Mesendoderm (in vitro differentiated cells): Measurements from ENCODE around the gene TMEM186.
"Not testable (repeated sequence)": the region's sequence is repeated elsewhere in the genome, so short reads cannot be mapped to it uniquely, and the experiment has no call there.

Experiments
- DNase-seq: peaks from one replicate; pipeline ENCODE4 v3.0.0; 2013
- H2AK5ac ChIP-seq: 2 replicates; pipeline ENCODE4 v1.6.1; 2013; ENCODE audit warnings: low read length, inconsistent platforms
- H2BK120ac ChIP-seq: 2 replicates; pipeline ENCODE4 v1.6.1; 2013; ENCODE audit warnings: low read depth, mild to moderate bottlenecking, low read length, moderate library complexity, mixed read lengths
- H2BK15ac ChIP-seq: replicated peaks from 2 replicates; pipeline ENCODE4 v1.6.1; 2013; ENCODE audit warnings: low read depth, mild to moderate bottlenecking, moderate library complexity
- H2BK5ac ChIP-seq: 2 replicates; pipeline ENCODE4 v1.6.1; 2013; ENCODE audit warnings: low read length, inconsistent platforms
- H3K18ac ChIP-seq: 2 replicates; pipeline ENCODE4 v1.6.1; 2013; ENCODE audit warnings: mild to moderate bottlenecking, low read length, mixed read lengths
- H3K23ac ChIP-seq: one replicate; pipeline ENCODE4 v1.6.1; 2013; ENCODE audit warnings: low read length
- H3K27ac ChIP-seq: 2 replicates; pipeline ENCODE4 v1.5.1; 2013; ENCODE audit warnings: low read depth, mild to moderate bottlenecking, inconsistent platforms, low read length, moderate library complexity
- H3K27me3 ChIP-seq: 2 replicates; pipeline ENCODE4 v1.6.1; 2013; ENCODE audit warnings: low read length, control low read depth, mild to moderate bottlenecking, inconsistent platforms; ENCODE audit not compliant: insufficient read depth, poor library complexity
- H3K36me3 ChIP-seq: 2 replicates; pipeline ENCODE4 v1.6.1; 2013; ENCODE audit warnings: low read length, inconsistent platforms; ENCODE audit not compliant: control insufficient read depth, insufficient read depth
- H3K4ac ChIP-seq: one replicate; pipeline ENCODE4 v1.6.1; 2013; ENCODE audit warnings: low read depth, mild to moderate bottlenecking, low read length, moderate library complexity
- H3K4me1 ChIP-seq: 2 replicates; pipeline ENCODE4 v1.6.1; 2013; ENCODE audit warnings: low read depth, low read length, inconsistent platforms; ENCODE audit not compliant: control insufficient read depth
- H3K4me2 ChIP-seq: 2 replicates; pipeline ENCODE4 v1.6.1; 2013; ENCODE audit warnings: low read length
- H3K4me3 ChIP-seq: 2 replicates; pipeline ENCODE4 v1.5.1; 2013; ENCODE audit warnings: mild to moderate bottlenecking, low read length
- H3K56ac ChIP-seq: one replicate; pipeline ENCODE4 v1.6.1; 2013; ENCODE audit warnings: low read length
- H3K79me1 ChIP-seq: 2 replicates; pipeline ENCODE4 v1.6.1; 2013; ENCODE audit warnings: low read length, inconsistent platforms
- H3K79me2 ChIP-seq: 2 replicates; pipeline ENCODE4 v1.6.1; 2013; ENCODE audit warnings: mild to moderate bottlenecking, low read length; ENCODE audit not compliant: control insufficient read depth, insufficient read depth
- H3K9ac ChIP-seq: 2 replicates; pipeline ENCODE4 v1.6.1; 2013; ENCODE audit warnings: low read length, inconsistent platforms
- H4K5ac ChIP-seq: one replicate; pipeline ENCODE4 v1.6.1; 2013; ENCODE audit warnings: low read length
- H4K8ac ChIP-seq: one replicate; pipeline ENCODE4 v1.6.1; 2013; ENCODE audit warnings: low read depth, mild to moderate bottlenecking, control low read depth, low read length, moderate library complexity
- WGBS: extraction: QIAGEN DNeasy Blood & Tissue Kit; methylation state at CpG from one replicate; pipeline ENCODE4 v1.1.7; 2013; ENCODE audit warnings: low lambda C conversion rate, missing lambda C conversion rate; ENCODE audit not compliant: insufficient coverage; ENCODE audit errors: extremely low coverage; 5-methylcytosine and 5-hydroxymethylcytosine counted together

Gene TMEM186

DNA sequence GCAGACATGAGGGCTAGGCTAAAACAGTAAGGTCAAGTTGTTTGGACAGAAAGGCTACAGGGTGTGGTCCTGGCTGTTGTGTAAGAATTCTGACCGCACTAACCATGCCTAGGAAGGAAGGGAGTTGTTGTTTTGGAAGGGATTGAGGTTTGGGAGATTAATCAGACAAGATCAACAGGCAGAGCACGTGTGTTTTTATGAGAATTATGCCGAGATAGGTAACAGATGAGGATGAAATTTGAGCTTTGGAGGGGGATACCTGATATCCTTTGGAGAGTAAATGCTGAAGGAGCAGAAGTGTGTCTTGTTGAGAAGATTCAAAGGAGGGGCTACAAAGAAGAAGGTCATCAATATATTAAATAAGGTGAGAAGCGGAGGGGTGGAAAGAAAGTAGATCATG, 44.6 kb upstream of the TMEM186 start:
- not testable (repeated sequence) for H2BK120ac ChIP-seq, H3K27ac ChIP-seq
- no CpG with 5 or more reads among the region's 4 CpGs for WGBS

GRCh38 chr16:8837594-8837993, 40.2 kb upstream of the TMEM186 start:
- not testable (repeated sequence) for H3K4me2 ChIP-seq, H2BK15ac ChIP-seq, H3K18ac ChIP-seq, H3K4ac ChIP-seq, H2BK120ac ChIP-seq, H3K79me2 ChIP-seq, H3K36me3 ChIP-seq, H3K27me3 ChIP-seq, H2AK5ac ChIP-seq, H2BK5ac ChIP-seq, H3K9ac ChIP-seq, H4K8ac ChIP-seq, H3K79me1 ChIP-seq, H3K56ac ChIP-seq, H4K5ac ChIP-seq, H3K4me1 ChIP-seq, H3K23ac ChIP-seq, DNase-seq, H3K4me3 ChIP-seq
- no CpG with 5 or more reads among the region's 15 CpGs for WGBS
- peak overlapping the region; percentile 57 for H3K27ac ChIP-seq

More for the DNA sequence above, 44.6 kb upstream of the TMEM186 start:
- H3K56ac ChIP-seq, H3K79me2 ChIP-seq, H2BK15ac ChIP-seq, H3K4me3 ChIP-seq, H3K79me1 ChIP-seq, H3K27me3 ChIP-seq, H4K5ac ChIP-seq, H3K9ac ChIP-seq, H3K23ac ChIP-seq, H3K4me1 ChIP-seq, H3K18ac ChIP-seq, H2AK5ac ChIP-seq, H3K4ac ChIP-seq, DNase-seq, H2BK5ac ChIP-seq, H3K36me3 ChIP-seq, H3K4me2 ChIP-seq, H4K8ac ChIP-seq: not testable (repeated sequence)

DNA sequence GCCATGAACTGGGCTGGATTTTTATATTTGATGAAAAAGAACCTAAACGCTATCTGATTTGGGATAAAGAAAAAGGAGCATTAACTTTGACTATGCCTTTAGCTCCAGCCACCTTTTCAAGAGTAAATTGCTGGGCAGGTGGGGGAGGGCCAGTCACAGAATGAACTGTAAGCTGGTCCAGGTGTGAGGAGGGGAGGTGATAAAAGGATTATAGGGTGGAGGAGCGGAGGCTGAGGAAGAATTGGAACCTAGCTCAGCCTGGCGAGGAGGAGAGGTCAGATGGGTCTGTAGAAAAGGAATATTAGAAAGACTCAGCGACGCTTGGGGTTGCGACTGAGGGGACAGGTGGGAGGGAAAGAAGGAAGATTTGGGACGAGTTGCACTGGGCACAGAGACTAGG, 39.4 kb upstream of the TMEM186 start:
- H3K4me1 ChIP-seq, H3K4ac ChIP-seq, H2BK120ac ChIP-seq, H3K23ac ChIP-seq, H2BK15ac ChIP-seq, H3K56ac ChIP-seq, H3K79me1 ChIP-seq, H4K8ac ChIP-seq, H3K79me2 ChIP-seq, H2BK5ac ChIP-seq, H3K4me3 ChIP-seq, H3K27ac ChIP-seq, H4K5ac ChIP-seq, H3K18ac ChIP-seq, H3K27me3 ChIP-seq, H3K9ac ChIP-seq, H2AK5ac ChIP-seq, H3K36me3 ChIP-seq, H3K4me2 ChIP-seq: not testable (repeated sequence)
- peak; percentile 48 for DNase-seq
- WGBS: no CpG with 5 or more reads among the region's 7 CpGs

GRCh38 chr16:8832717-8833105, 35.3 kb upstream of the TMEM186 start:
- Histone ChIP-seq H3K79me2 (peaks cover 4% of the 10 kb centered on the region), H3K27ac (peak overlapping the region; percentile 36), H2BK15ac (no peak overlapping the region), H3K18ac (no peak overlapping the region), H2AK5ac (no peak overlapping the region), H3K36me3 (peaks cover 6% of the 10 kb centered on the region), H3K4me3 (no peak overlapping the region), H4K8ac (no peak overlapping the region), H3K23ac (no peak overlapping the region), H3K79me1 (peaks cover 1% of the 10 kb centered on the region), H2BK5ac (no peak overlapping the region), H2BK120ac (no peak overlapping the region), H3K4me2 (no peak overlapping the region), H4K5ac (no peak overlapping the region), H3K9ac (peak overlapping the region; percentile 24), H3K4ac (no peak overlapping the region), H3K27me3 (no peaks in the 10 kb centered on the region), H3K56ac (peak overlapping the region; percentile 65), H3K4me1 (peaks cover 10% of the 10 kb centered on the region)
- no CpG with 5 or more reads among the region's 16 CpGs for WGBS
- DNase-seq: no peak

GRCh38 chr16:8831871-8832716, 34.7 kb upstream of the TMEM186 start:
- Histone ChIP-seq H2BK120ac (no peak overlapping the region), H2BK5ac (peak overlapping the region; percentile 13), H3K18ac (no peak overlapping the region), H3K79me2 (peaks cover 4% of the 10 kb centered on the region), H3K27me3 (no peaks in the 10 kb centered on the region), H3K36me3 (peaks cover 6% of the 10 kb centered on the region), H3K79me1 (peaks cover 1% of the 10 kb centered on the region), H3K4me1 (peaks cover 10% of the 10 kb centered on the region), H2AK5ac (no peak overlapping the region), H3K4ac (no peak overlapping the region), H3K56ac (peak overlapping the region; percentile 65), H3K23ac (no peak overlapping the region), H4K5ac (no peak overlapping the region), H3K4me3 (no peak overlapping the region), H3K27ac (peak overlapping the region; percentile 36), H3K4me2 (peak overlapping the region; percentile 8), H3K9ac (peak overlapping the region; percentile 34), H2BK15ac (no peak overlapping the region), H4K8ac (no peak overlapping the region)
- no CpG with 5 or more reads among the region's 18 CpGs for WGBS
- peak; percentile 78 for DNase-seq

- no peak overlapping the region for H2AK5ac ChIP-seq
- H3K27ac ChIP-seq: no peak overlapping the region
- H3K79me2 ChIP-seq: peaks cover 4% of the 10 kb centered on the region
- peaks cover 1% of the 10 kb centered on the region for H3K79me1 ChIP-seq
- no peak overlapping the region for H4K8ac ChIP-seq
- no peak overlapping the region for H2BK15ac ChIP-seq
- peak overlapping the region; percentile 32 for H3K9ac ChIP-seq
- H4K5ac ChIP-seq: no peak overlapping the region
- H3K4me3 ChIP-seq: no peak overlapping the region
- H3K4ac ChIP-seq: no peak overlapping the region
- DNase-seq: no peak
- no peak overlapping the region for H3K18ac ChIP-seq
- WGBS: no CpG with 5 or more reads among the region's 9 CpGs
- H2BK5ac ChIP-seq: no peak overlapping the region
- no peaks in the 10 kb centered on the region for H3K27me3 ChIP-seq
- H3K4me1 ChIP-seq: peaks cover 10% of the 10 kb centered on the region
- H2BK120ac ChIP-seq: no peak overlapping the region
- H3K4me2 ChIP-seq: peak overlapping the region; percentile 8
- H3K36me3 ChIP-seq: peaks cover 6% of the 10 kb centered on the region
- H3K56ac ChIP-seq: peak overlapping the region; percentile 52
- H3K23ac ChIP-seq: no peak overlapping the region
These were observed 34.0 kb upstream of the TMEM186 start for GRCh38 chr16:8831450-8831849.
